Colon (tissue), 2 donors: ENCODE measurements around the gene ASCL2.

Experiments used
- FAIRE-seq: peaks from 2 replicates; lab custom pipeline; 2012; peaks lifted over from hg19 to GRCh38; lab: Jason Lieb, UNC
- donor health status: control.
- donor health status: control.

Gene ASCL2

GRCh38 chr11:2272228-2272945 lies 2.0 kb upstream of the ASCL2 start:
- no peak for FAIRE-seq

GRCh38 chr11:2271327-2272227 lies 1.2 kb upstream of the ASCL2 start:
- no peak for FAIRE-seq

- FAIRE-seq = no peak
Observed at GRCh38 chr11:2271077-2271326, 614 bp upstream of the ASCL2 start.

GRCh38 chr11:2269601-2270321 lies 627 bp downstream of the ASCL2 start:
- FAIRE-seq = no peak

- FAIRE-seq = no peak
Observed at GRCh38 chr11:2268729-2269600, 1.4 kb downstream of the ASCL2 start.

GRCh38 chr11:2267851-2268728 lies 2.3 kb downstream of the ASCL2 start:
- no peak for FAIRE-seq

GRCh38 chr11:2267306-2267850 lies 3.0 kb downstream of the ASCL2 start:
- FAIRE-seq = no peak

- FAIRE-seq = no peak
Observed at GRCh38 chr11:2266586-2267305, 3.6 kb downstream of the ASCL2 start.

GRCh38 chr11:2265854-2266585 lies 4.4 kb downstream of the ASCL2 start:
- FAIRE-seq = no peak

- no peak for FAIRE-seq
Observed at GRCh38 chr11:2265396-2265795, 5.0 kb downstream of the ASCL2 start.

GRCh38 chr11:2264366-2265053 lies 5.9 kb downstream of the ASCL2 start:
- no peak for FAIRE-seq

- FAIRE-seq = no peak
Observed at GRCh38 chr11:2263724-2264360, 6.5 kb downstream of the ASCL2 start.

- no peak for FAIRE-seq
Observed at GRCh38 chr11:2263071-2263565, 7.3 kb downstream of the ASCL2 start.

GRCh38 chr11:2262301-2263070 lies 7.9 kb downstream of the ASCL2 start:
- FAIRE-seq = no peak

- FAIRE-seq = no peak
Observed at GRCh38 chr11:2261436-2262230, 8.8 kb downstream of the ASCL2 start.
